ENCODE data around the gene FGF8. TPM values are rescaled to one million over a fixed set of nuclear protein-coding genes. Genes with fewer than 3 reads are reported as not detected.

The FGF8 gene
- total RNA-seq, 1 experiment from 2014 or later: 14.3 TPM

DNA sequence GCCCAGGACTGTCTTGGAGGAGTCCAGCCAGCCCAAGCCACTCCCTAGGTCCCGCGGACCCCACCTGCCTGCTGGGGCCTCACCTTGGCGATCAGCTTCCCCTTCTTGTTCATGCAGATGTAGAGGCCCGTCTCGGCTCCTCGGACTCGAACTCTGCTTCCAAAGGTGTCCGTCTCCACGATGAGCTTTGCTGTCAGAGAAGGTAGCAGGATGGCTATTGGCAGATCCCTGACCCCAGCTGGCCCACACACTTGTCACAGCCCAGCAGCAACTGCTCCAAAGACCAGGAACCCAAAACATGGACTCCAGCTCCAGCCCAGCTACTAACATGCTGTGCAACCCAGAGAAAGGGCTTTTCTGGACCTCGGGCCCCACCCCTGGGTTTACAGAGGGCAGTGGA lies 4.5 kb downstream of the FGF8 start:
- H3K23ac ChIP-seq (ENCODE audit: insufficient read length, low read depth, low read length): no peak overlapping the region
- H3K4me2 ChIP-seq (ENCODE audit: insufficient read depth, insufficient read length, low read length): no peak overlapping the region
- peaks cover 7% of the 10 kb centered on the region; the same call in 1 of the 2 replicates for H3K4me1 ChIP-seq (ENCODE audit: insufficient read depth, low read length)
- no peak overlapping the region for H4K5ac ChIP-seq (ENCODE audit: insufficient read length, low read depth, low read length)
- H2AFZ ChIP-seq (ENCODE audit: low read length): no peak overlapping the region
- peaks cover 33% of the 10 kb centered on the region for H3K27me3 ChIP-seq (ENCODE audit: insufficient read depth, low read length)
- H2AK5ac ChIP-seq (ENCODE audit: insufficient read length, low read length): no peak overlapping the region
- H3K18ac ChIP-seq (ENCODE audit: insufficient read length, low read depth, low read length): no peak overlapping the region
- no peak overlapping the region for H3K56ac ChIP-seq (ENCODE audit: insufficient read length, low read depth, low read length)
- no peak for DNase-seq
- H4K8ac ChIP-seq (replicated peaks; ENCODE audit: insufficient read length, low read depth, low read length): no peak overlapping the region
- H2BK5ac ChIP-seq (ENCODE audit: insufficient read length, low read length): no peak overlapping the region
- H2BK15ac ChIP-seq (ENCODE audit: low read depth, low read length): no peak overlapping the region
- peaks cover 52% of the 10 kb centered on the region for H3K27me3 Mint-ChIP-seq (ENCODE audit: low read depth)
- H3K23me2 ChIP-seq (ENCODE audit: insufficient read length, low read depth, low read length, poor library complexity, severe bottlenecking): peaks cover 15% of the 10 kb centered on the region
- H4K20me1 ChIP-seq (ENCODE audit: control insufficient read depth, insufficient read depth, insufficient read length): no peaks in the 10 kb centered on the region
- H3T11ph ChIP-seq (ENCODE audit: low read length): no peak overlapping the region
- H3K9me3 Mint-ChIP-seq: no peaks in the 10 kb centered on the region; a peak in 1 of 5 replicates
- H2BK12ac ChIP-seq (ENCODE audit: insufficient read length, low read depth, low read length): no peak overlapping the region
- H3K79me2 ChIP-seq (ENCODE audit: insufficient read depth, low read length): no peaks in the 10 kb centered on the region
- H3K36me3 Mint-ChIP-seq (ENCODE audit: insufficient read depth in 1 of 3, low read depth in 3 of 3): peaks cover 0 to 5% (median 0%) of the 10 kb centered on the region in 3 experiments; a peak in 3 of 7 replicates
- H3K9ac ChIP-seq (ENCODE audit: extremely low read depth, insufficient read length, low read length): no peak overlapping the region
- no peak overlapping the region for H2BK120ac ChIP-seq (ENCODE audit: low read depth, low read length, poor library complexity, severe bottlenecking)
- TF ChIP-seq, protein P1, sequence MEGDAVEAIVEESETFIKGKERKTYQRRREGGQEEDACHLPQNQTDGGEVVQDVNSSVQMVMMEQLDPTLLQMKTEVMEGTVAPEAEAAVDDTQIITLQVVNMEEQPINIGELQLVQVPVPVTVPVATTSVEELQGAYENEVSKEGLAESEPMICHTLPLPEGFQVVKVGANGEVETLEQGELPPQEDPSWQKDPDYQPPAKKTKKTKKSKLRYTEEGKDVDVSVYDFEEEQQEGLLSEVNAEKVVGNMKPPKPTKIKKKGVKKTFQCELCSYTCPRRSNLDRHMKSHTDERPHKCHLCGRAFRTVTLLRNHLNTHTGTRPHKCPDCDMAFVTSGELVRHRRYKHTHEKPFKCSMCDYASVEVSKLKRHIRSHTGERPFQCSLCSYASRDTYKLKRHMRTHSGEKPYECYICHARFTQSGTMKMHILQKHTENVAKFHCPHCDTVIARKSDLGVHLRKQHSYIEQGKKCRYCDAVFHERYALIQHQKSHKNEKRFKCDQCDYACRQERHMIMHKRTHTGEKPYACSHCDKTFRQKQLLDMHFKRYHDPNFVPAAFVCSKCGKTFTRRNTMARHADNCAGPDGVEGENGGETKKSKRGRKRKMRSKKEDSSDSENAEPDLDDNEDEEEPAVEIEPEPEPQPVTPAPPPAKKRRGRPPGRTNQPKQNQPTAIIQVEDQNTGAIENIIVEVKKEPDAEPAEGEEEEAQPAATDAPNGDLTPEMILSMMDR (conservative IDR thresholded peaks at IDR 0.05): no peak
- H3K79me1 ChIP-seq (ENCODE audit: insufficient read depth, low read depth, low read length, poor library complexity, severe bottlenecking): no peaks in the 10 kb centered on the region
- H4K91ac ChIP-seq (ENCODE audit: insufficient read length, low read depth, low read length): no peak overlapping the region
- H3K4me3 Mint-ChIP-seq: peak overlapping the region in 1 of 2 experiments; percentile 44; a peak in 1 of 5 replicates
- H3K27ac Mint-ChIP-seq: no peak overlapping the region; a peak in 2 of 7 replicates
- H3K9me3 ChIP-seq (ENCODE audit: control insufficient read depth, low read depth, low read length): no peaks in the 10 kb centered on the region
- no peak overlapping the region for H2BK20ac ChIP-seq (ENCODE audit: low read depth, low read length, poor library complexity, severe bottlenecking)
- H3K27ac ChIP-seq (ENCODE audit: insufficient read length, low read depth, low read length): no peak overlapping the region
- no peak overlapping the region for H3K14ac ChIP-seq (ENCODE audit: insufficient read depth, low read length)
- H3K4ac ChIP-seq (ENCODE audit: low read depth, low read length): no peak overlapping the region
- WGBS (ENCODE audit: extremely low coverage, insufficient read length, low lambda C conversion rate): no CpG with 5 or more reads among the region's 10 CpGs
- H3K4me1 Mint-ChIP-seq: peaks cover 36 to 47% of the 10 kb centered on the region in 2 experiments
